ENCODE data around the gene HES1. TPM values are rescaled to one million over a fixed set of nuclear protein-coding genes. Genes with fewer than 3 reads are reported as not detected.
"Not testable (repeated sequence)": the region's sequence is repeated elsewhere in the genome, so short reads cannot be mapped to it uniquely, and the experiment has no call there.

The HES1 gene
- total RNA-seq, 4 donors from 2014 or later: 89.9 to 196 (median 104) TPM

DNA sequence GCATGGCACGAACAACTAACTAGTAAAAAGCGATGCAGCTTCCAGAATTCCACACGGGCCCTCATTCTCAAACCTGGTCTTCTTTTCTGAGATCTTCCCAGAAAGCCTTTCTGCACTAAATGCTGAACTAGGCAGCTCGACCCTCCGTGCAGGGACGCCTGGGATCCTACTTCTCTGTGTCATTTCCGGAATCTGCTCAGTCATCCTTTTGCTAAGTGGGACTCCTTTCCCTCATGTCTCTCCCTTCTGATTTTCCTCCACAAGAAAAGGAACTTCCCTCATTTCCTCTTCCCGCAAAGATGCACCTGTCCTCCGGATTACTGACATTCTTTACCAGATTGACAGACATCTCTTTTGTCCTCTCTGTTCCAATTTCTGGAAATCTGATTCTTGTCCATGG is 9.2 kb upstream of the HES1 start:
- H3K27me3 ChIP-seq: no peaks in the 10 kb centered on the region
- DNase-seq: no peak
- H3K27ac ChIP-seq: no peak overlapping the region
- 85 to 91% methylated on average over 4 to 9 of the region's 9 CpGs for WGBS, 2 donors (ENCODE audit: low coverage in 1 of 2)
- H3K36me3 ChIP-seq: no peaks in the 10 kb centered on the region
- TF ChIP-seq, protein P1, sequence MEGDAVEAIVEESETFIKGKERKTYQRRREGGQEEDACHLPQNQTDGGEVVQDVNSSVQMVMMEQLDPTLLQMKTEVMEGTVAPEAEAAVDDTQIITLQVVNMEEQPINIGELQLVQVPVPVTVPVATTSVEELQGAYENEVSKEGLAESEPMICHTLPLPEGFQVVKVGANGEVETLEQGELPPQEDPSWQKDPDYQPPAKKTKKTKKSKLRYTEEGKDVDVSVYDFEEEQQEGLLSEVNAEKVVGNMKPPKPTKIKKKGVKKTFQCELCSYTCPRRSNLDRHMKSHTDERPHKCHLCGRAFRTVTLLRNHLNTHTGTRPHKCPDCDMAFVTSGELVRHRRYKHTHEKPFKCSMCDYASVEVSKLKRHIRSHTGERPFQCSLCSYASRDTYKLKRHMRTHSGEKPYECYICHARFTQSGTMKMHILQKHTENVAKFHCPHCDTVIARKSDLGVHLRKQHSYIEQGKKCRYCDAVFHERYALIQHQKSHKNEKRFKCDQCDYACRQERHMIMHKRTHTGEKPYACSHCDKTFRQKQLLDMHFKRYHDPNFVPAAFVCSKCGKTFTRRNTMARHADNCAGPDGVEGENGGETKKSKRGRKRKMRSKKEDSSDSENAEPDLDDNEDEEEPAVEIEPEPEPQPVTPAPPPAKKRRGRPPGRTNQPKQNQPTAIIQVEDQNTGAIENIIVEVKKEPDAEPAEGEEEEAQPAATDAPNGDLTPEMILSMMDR (IDR thresholded peaks at IDR 0.05): no peak
- TF ChIP-seq POLR2AphosphoS5 (IDR thresholded peaks at IDR 0.05) (no peak), POLR2A (IDR thresholded peaks at IDR 0.05) (no peak), EP300 (IDR thresholded peaks at IDR 0.05; ENCODE audit: low read depth) (no peak)
- peaks cover 10 to 49% (median 34%) of the 10 kb centered on the region in 4 donors for H3K4me1 ChIP-seq
- in situ Hi-C loops (cut with MboI; ENCODE audit: low pct_ligation_motif_present in 1 of 4, low pct_unique_long_range_greater_than_20kb in 1 of 4, low sequenced_read_pairs in 3 of 4): loop anchor here in 2 of 4 donors (25.0 kb wide), 2 partner anchors 186 to 339 kb away; no protein-coding TSS in a partner anchor
- intact Hi-C loops (cut with DNase I; ENCODE audit: low total_unique reads): no loop called here
- no peak overlapping the region for H3K4me3 ChIP-seq
- no peaks in the 10 kb centered on the region for H3K9me3 ChIP-seq

- DNase-seq: no peak
- no peaks in the 10 kb centered on the region for H3K36me3 ChIP-seq
- in situ Hi-C loops (cut with MboI; ENCODE audit: low pct_ligation_motif_present in 1 of 4, low pct_unique_long_range_greater_than_20kb in 1 of 4, low sequenced_read_pairs in 3 of 4): loop anchor here in 2 of 4 donors (25.0 kb wide), 2 partner anchors 184 to 341 kb away; no protein-coding TSS in a partner anchor
- intact Hi-C loops (cut with DNase I; ENCODE audit: low total_unique reads): no loop called here
- H3K27ac ChIP-seq: no peak overlapping the region
- H3K4me1 ChIP-seq: peaks cover 10 to 51% (median 37%) of the 10 kb centered on the region in 4 donors
- H3K9me3 ChIP-seq: no peaks in the 10 kb centered on the region
- H3K4me3 ChIP-seq: no peak overlapping the region
- WGBS, 2 donors (ENCODE audit: low coverage in 1 of 2): 90 to 98% methylated on average over 6 to 12 of the region's 12 CpGs
- TF ChIP-seq POLR2A (IDR thresholded peaks at IDR 0.05): no peak
- TF ChIP-seq, protein P1 (IDR thresholded peaks at IDR 0.05): no peak
- TF ChIP-seq EP300 (IDR thresholded peaks at IDR 0.05; ENCODE audit: low read depth): no peak
- no peak for TF ChIP-seq POLR2AphosphoS5 (IDR thresholded peaks at IDR 0.05)
- H3K27me3 ChIP-seq: no peaks in the 10 kb centered on the region
Measured at GRCh38 chr3:194128202-194128918, 7.6 kb upstream of the HES1 start.

DNA sequence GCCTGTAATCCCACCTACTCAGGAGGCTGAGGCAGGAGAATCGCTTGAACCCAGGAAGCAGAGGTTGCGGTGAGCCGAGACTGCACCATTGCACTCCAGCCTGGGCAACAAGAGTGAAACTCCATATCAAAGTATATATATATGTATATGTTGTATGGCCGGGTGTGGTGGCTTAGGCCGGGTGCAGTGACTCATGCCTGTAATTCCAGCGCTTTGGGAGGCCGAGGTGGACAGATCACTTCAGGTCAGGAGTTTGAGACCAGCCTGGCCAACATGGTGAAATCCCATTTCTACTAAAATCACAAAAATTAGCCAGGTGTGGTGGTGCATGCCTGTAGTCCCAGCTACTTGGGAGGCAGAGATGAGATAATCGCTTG is 7.0 kb upstream of the HES1 start:
- intact Hi-C loops (cut with DNase I; ENCODE audit: low total_unique reads); H3K36me3 ChIP-seq; H3K9me3 ChIP-seq; H3K4me3 ChIP-seq; H3K27me3 ChIP-seq; DNase-seq: not testable (repeated sequence)
- 88 to 90% methylated on average over 1 to 7 of the region's 8 CpGs for WGBS, 2 donors (ENCODE audit: low coverage in 1 of 2)
- H3K27ac ChIP-seq: peak overlapping the region in 1 of 4 donors; percentile 83
- in situ Hi-C loops (cut with MboI; ENCODE audit: low pct_ligation_motif_present in 1 of 4, low pct_unique_long_range_greater_than_20kb in 1 of 4, low sequenced_read_pairs in 3 of 4): loop anchor here in 2 of 4 donors (25.0 kb wide), 2 partner anchors 183 to 342 kb away; no protein-coding TSS in a partner anchor
- H3K4me1 ChIP-seq: peaks cover 15 to 55% (median 42%) of the 10 kb centered on the region in 4 donors

DNA sequence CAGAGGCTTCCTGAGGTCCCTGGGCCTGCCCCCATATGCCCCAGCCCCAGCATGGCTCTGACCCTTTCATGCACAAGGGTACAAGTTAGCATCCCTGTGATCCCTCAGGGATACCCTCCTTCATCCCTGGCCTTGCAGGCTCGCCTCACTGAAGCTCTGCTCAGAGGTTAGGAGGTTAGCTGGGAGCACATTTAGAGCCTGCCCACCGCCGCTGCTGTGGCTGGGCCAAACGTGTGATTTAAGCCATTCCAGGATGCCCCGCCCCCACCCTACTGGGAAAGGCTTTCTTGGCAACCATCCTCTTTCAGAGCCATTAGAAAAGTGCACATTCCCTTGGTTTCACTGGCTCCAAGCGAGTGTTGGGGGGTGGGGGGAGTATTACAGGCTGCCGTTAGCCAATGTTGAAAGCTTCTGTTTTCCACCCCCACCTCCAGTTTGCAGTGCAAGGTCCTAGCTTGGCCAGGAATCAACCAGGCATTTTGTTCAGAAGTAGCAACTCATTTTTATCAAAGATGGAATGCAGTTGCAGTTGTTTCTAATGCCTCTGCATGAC is 6.3 kb upstream of the HES1 start:
- Histone ChIP-seq H3K4me1 (peaks cover 15 to 54% (median 42%) of the 10 kb centered on the region in 4 donors), H3K27me3 (no peaks in the 10 kb centered on the region), H3K27ac (peak overlapping the region; percentile 42 to 83 (median 73)), H3K9me3 (no peaks in the 10 kb centered on the region), H3K4me3 (peak overlapping the region in 2 of 4 donors; percentile 26 to 30), H3K36me3 (no peaks in the 10 kb centered on the region)
- intact Hi-C loops (cut with DNase I; ENCODE audit: low total_unique reads): loop anchor here (10.0 kb wide), 1 partner anchor 135 kb away; no protein-coding TSS in a partner anchor
- peak; percentile 44 for DNase-seq
- in situ Hi-C loops (cut with MboI; ENCODE audit: low pct_ligation_motif_present in 1 of 4, low pct_unique_long_range_greater_than_20kb in 1 of 4, low sequenced_read_pairs in 3 of 4): loop anchor here (5.0 to 25.0 kb wide), 5 partner anchors 183 to 345 kb away; no protein-coding TSS in a partner anchor
- TF ChIP-seq POLR2A (IDR thresholded peaks at IDR 0.05) (no peak), POLR2AphosphoS5 (IDR thresholded peaks at IDR 0.05) (no peak), EP300 (IDR thresholded peaks at IDR 0.05; ENCODE audit: low read depth) (no peak)
- TF ChIP-seq, protein P1 (IDR thresholded peaks at IDR 0.05): no peak
- WGBS, 2 donors (ENCODE audit: low coverage in 1 of 2): 21% methylated on average over 7 of the region's 7 CpGs; no CpG with 5 or more reads in 1 of the 2 donors
